K562 (cell line): ENCODE measurements around the gene TFAP2A. TPM values are rescaled to one million over a fixed set of nuclear protein-coding genes. Genes with fewer than 3 reads are reported as not detected.

ENCODE experiments used
- ATAC-seq: fragments of 200-7000 bp; cut with Tn5 transposase; 3 replicates; pipeline ENCODE4 v1.9.1; 2020; ENCODE audit warnings: moderate library complexity
- BruUV-seq: library from RNA; stranded (reverse); fragments of 400-500 nt; replicated peaks from 2 replicates; lab custom pipeline; 2021; lab: Mats Ljungman, UMichigan
- CTCF ChIA-PET: fragments of 300-600 bp; formaldehyde crosslinking; extraction: SDS; loops from one replicate; lab custom pipeline; 2021; ENCODE audit warnings: low intra/inter-chr PET ratio; lab: Yijun Ruan, JAX
- POLR2A ChIA-PET: fragments of 300-600, 350-650 bp; sonication (Branson Sonifier 250); formaldehyde crosslinking; extraction: SDS; loops from one replicate; lab custom pipeline; 2021; ENCODE audit warnings: antibody characterized with exemption, inconsistent platforms; lab: Yijun Ruan, JAX
- DNase-seq, 4 experiments: peaks; one replicate each; pipeline versions ENCODE4 v3.0.0 to v3.0.0-alpha.2; 2011 to 2018; ENCODE audit warnings: low spot score in 3 of 4, mixed read lengths in 3 of 4; ENCODE audit errors: extremely low read depth in 1 of 4
- FAIRE-seq: peaks from 2 replicates; lab custom pipeline; 2011; peaks lifted over from hg19 to GRCh38; lab: Jason Lieb, UNC
- H2AFZ ChIP-seq: 2 replicates; pipeline ENCODE4 v1.6.0; 2011; ENCODE audit warnings: low read depth, low read length, control low read depth, inconsistent platforms
- H3K27ac ChIP-seq: fragments of 200-600 bp; 3 replicates; pipeline ENCODE4 v1.8.0; 2011; ENCODE audit warnings: low read depth, mild to moderate bottlenecking, control low read depth, inconsistent platforms, low read length, moderate library complexity, mixed read lengths; ENCODE audit errors: extremely low read depth
- H3K27me3 ChIP-seq, 2 experiments: fragments of 300-600 bp in 1 of 2; 2 replicates in 1 of 2; 3 replicates in 1 of 2; pipeline versions ENCODE4 v1.6.0 to v1.8.0; 2011; ENCODE audit warnings: inconsistent platforms in 2 of 2, low read length in 2 of 2, mild to moderate bottlenecking in 1 of 2, mixed read lengths in 1 of 2, moderate library complexity in 1 of 2; ENCODE audit not compliant: control insufficient read depth in 2 of 2, insufficient read depth in 2 of 2
- H3K36me3 ChIP-seq: fragments of 300-600 bp; 3 replicates; pipeline ENCODE4 v1.8.0; 2011; ENCODE audit warnings: mild to moderate bottlenecking, low read length, inconsistent platforms; ENCODE audit not compliant: control insufficient read depth, insufficient read depth
- H3K4me1 ChIP-seq, 2 experiments: fragments of 200-600 bp in 1 of 2; replicated peaks in 1 of 2; 2 replicates in 1 of 2; 3 replicates in 1 of 2; pipeline versions ENCODE4 v1.5.1 to v1.8.0; 2011; ENCODE audit warnings: inconsistent platforms in 2 of 2, low read length in 2 of 2, mild to moderate bottlenecking in 1 of 2, mixed read lengths in 1 of 2, moderate library complexity in 1 of 2; ENCODE audit not compliant: control insufficient read depth in 2 of 2, insufficient read depth in 2 of 2
- H3K4me2 ChIP-seq: 2 replicates; pipeline ENCODE4 v1.6.1; 2011; ENCODE audit warnings: low read length, control low read depth, inconsistent platforms, mixed read lengths; ENCODE audit not compliant: insufficient read depth
- H3K4me3 ChIP-seq: fragments of 200-600 bp; sonication (generic), shearing (Covaris generic); 2 replicates; pipeline ENCODE4 v1.5.1; 2016; ENCODE audit warnings: control low read depth, inconsistent platforms
- H3K79me2 ChIP-seq: fragments of 200-600 bp; 3 replicates; pipeline ENCODE4 v1.8.0; 2011; ENCODE audit warnings: low read length, inconsistent platforms; ENCODE audit not compliant: control insufficient read depth, insufficient read depth
- H3K9ac ChIP-seq, 2 experiments: 2 replicates each; pipeline versions ENCODE4 v1.6.0 to v1.6.1; 2011; ENCODE audit warnings: low read depth in 2 of 2, low read length in 2 of 2, control low read depth in 1 of 2, inconsistent platforms in 1 of 2, mild to moderate bottlenecking in 1 of 2, mixed read lengths in 1 of 2; ENCODE audit not compliant: insufficient read depth in 1 of 2
- H3K9me1 ChIP-seq: one replicate; pipeline ENCODE4 v1.6.0; 2011; ENCODE audit warnings: inconsistent platforms, mild to moderate bottlenecking, low read length, moderate library complexity; ENCODE audit not compliant: control insufficient read depth, insufficient read depth
- H3K9me3 ChIP-seq: replicated peaks from 2 replicates; pipeline ENCODE4 v1.5.1; 2011; ENCODE audit warnings: low read depth, low read length, inconsistent platforms; ENCODE audit not compliant: control insufficient read depth, insufficient read depth
- H4K20me1 ChIP-seq: replicated peaks from 2 replicates; pipeline ENCODE4 v1.6.1; 2011; ENCODE audit warnings: low read length, inconsistent platforms, mixed read lengths; ENCODE audit not compliant: control insufficient read depth, insufficient read depth
- ARHGAP35 ChIP-seq: fragments of 450-650 bp; IDR thresholded peaks from 2 replicates; pipeline ENCODE4 v1.6.1; 2018; ENCODE audit not compliant: partially characterized antibody
- ASH1L ChIP-seq: fragments of 450-650 bp; IDR thresholded peaks from 2 replicates; pipeline ENCODE4 v1.6.1; 2018; ENCODE audit warnings: borderline replicate concordance, mild to moderate bottlenecking, low read depth; ENCODE audit not compliant: partially characterized antibody
- ATF6 ChIP-seq: sonication (generic); formaldehyde crosslinking; IDR thresholded peaks from 2 replicates; pipeline ENCODE4 v1.4.0; 2020; ENCODE audit warnings: mild to moderate bottlenecking, missing genetic modification reagents
- BDP1 ChIP-seq: IDR thresholded peaks from 3 replicates; pipeline ENCODE4 v1.6.1; 2011; ENCODE audit not compliant: insufficient read length, insufficient read depth
- CBX1 ChIP-seq: sonication (generic); IDR thresholded peaks from 2 replicates; pipeline ENCODE4 v1.6.1; 2016; ENCODE audit warnings: antibody characterized with exemption, low read depth, mild to moderate bottlenecking
- DNMT1 ChIP-seq: fragments of 450-650 bp; IDR thresholded peaks from 2 replicates; pipeline ENCODE4 v1.6.1; 2016; ENCODE audit warnings: antibody characterized with exemption, mild to moderate bottlenecking
- GTF2E2 ChIP-seq: fragments of 200-800 bp; sonication (Bioruptor generic); IDR thresholded peaks from 2 replicates; pipeline ENCODE4 v1.6.1; 2016; ENCODE audit warnings: missing genetic modification characterization, missing compliant biosample characterization
- NRF1 ChIP-seq, 2 experiments: fragments of 450-650 bp; IDR thresholded peaks in 1 of 2; conservative IDR thresholded peaks in 1 of 2; 2 replicates each; pipeline ENCODE4 v1.6.1; 2014; ENCODE audit warnings: mild to moderate bottlenecking in 2 of 2
- PBX2 ChIP-seq, 2 experiments: IDR thresholded peaks in 1 of 2; conservative IDR thresholded peaks in 1 of 2; 2 replicates each; pipeline ENCODE4 v1.6.1; 2016; ENCODE audit warnings: low read depth in 2 of 2, mild to moderate bottlenecking in 1 of 2, missing compliant biosample characterization in 1 of 2, missing genetic modification characterization in 1 of 2, moderate library complexity in 1 of 2
- SETDB1 ChIP-seq: IDR thresholded peaks from one replicate; pipeline ENCODE4 v1.6.1; 2012; ENCODE audit warnings: low read length, control low read depth, inconsistent platforms
- SIRT6 ChIP-seq: IDR thresholded peaks from one replicate; pipeline ENCODE4 v1.6.1; 2012; ENCODE audit warnings: low read depth, mild to moderate bottlenecking, control low read depth, inconsistent platforms, low read length, moderate library complexity
- SMARCA5 ChIP-seq: fragments of 450-650 bp; IDR thresholded peaks from 2 replicates; pipeline ENCODE4 v1.6.1; 2016
- ZFP1 ChIP-seq: fragments of 450-650 bp; formaldehyde crosslinking; IDR thresholded peaks from 2 replicates; pipeline ENCODE4 v1.4.0; 2020; ENCODE audit warnings: mild to moderate bottlenecking, mixed read lengths
- ZKSCAN1 ChIP-seq: fragments of 150-350 bp; IDR thresholded peaks from 2 replicates; pipeline ENCODE4 v1.6.1; 2016; ENCODE audit warnings: low read depth, low read length
- ZNF133 ChIP-seq: fragments of 250-450 bp; sonication (Bioruptor Pico); IDR thresholded peaks from 2 replicates; pipeline ENCODE4 v1.4.0; 2020; ENCODE audit warnings: mild to moderate bottlenecking
- ZNF23 ChIP-seq: fragments of 250-450 bp; sonication (Bioruptor Pico); IDR thresholded peaks from 2 replicates; pipeline ENCODE4 v1.4.0; 2020; ENCODE audit warnings: mild to moderate bottlenecking
- ZNF277 ChIP-seq: fragments of 250-450 bp; sonication (Bioruptor Pico); IDR thresholded peaks from 2 replicates; pipeline ENCODE4 v1.8.0; 2022; ENCODE audit warnings: inconsistent platforms, mild to moderate bottlenecking, moderate library complexity, borderline replicate concordance
- ZNF655 ChIP-seq: fragments of 250-450 bp; sonication (Bioruptor Pico); IDR thresholded peaks from 2 replicates; pipeline ENCODE4 v1.5.0; 2021
- WGBS: fragments of 100-300 bp; shearing (Covaris generic); methylation state at CpG from one replicate; pipeline ENCODE4 v1.1.6; 2016; ENCODE audit warnings: low coverage, mixed read lengths; ENCODE audit not compliant: insufficient coverage; ENCODE audit errors: missing lambda C conversion rate; 5-methylcytosine and 5-hydroxymethylcytosine counted together
- in situ Hi-C: fragments of 300-500 bp; cut with MboI; formaldehyde crosslinking; loops from 4 replicates; pipeline ENCODE4 v1.15.0; 2018; ENCODE audit warnings: inconsistent platforms, mixed read lengths
- intact Hi-C: fragments of 100-400 bp; cut with micrococcal nuclease; formaldehyde crosslinking; loops from 2 replicates; pipeline ENCODE4 v1.14.2; 2022
- polyA plus RNA-seq, 8 experiments: library from polyadenylated mRNA; depleted of rRNA in 4 of 8; stranded (reverse) in 5 of 8; unstranded in 3 of 8; fragments of >200 nt; fragmentation: Nextera tagmentation in 2 of 8; fragmentation: Illumina TruSeq in 1 of 8; extraction: Ambion mirVana in 2 of 8; extraction: Trizol in 1 of 8; gene quantifications; 2 replicates each; pipeline versions ENCODE4 v1.2.1 to v1.2.3, GENCODE V29; 2011 to 2014; ENCODE audit warnings: inconsistent platforms in 1 of 8, missing spikeins in 1 of 8
- total RNA-seq, 7 experiments: library from RNA; depleted of rRNA in 6 of 7; stranded (reverse); fragments of >200 nt in 6 of 7; fragmentation: Illumina TruSeq in 2 of 7; extraction: Trizol in 2 of 7; gene quantifications; 2 replicates each; pipeline versions ENCODE4 v1.2.1 to v1.2.3, GENCODE V29; 2011 to 2021; ENCODE audit warnings: low replicate concordance in 1 of 7

TFAP2A gene
- total and polyA plus RNA-seq, 9 of the 15 experiments (the other 6 are each of a cell fraction or from before 2014, with no cell fraction given) = 0.14 to 0.53 (median 0.19) TPM; not detected in 1

- Histone ChIP-seq H3K9ac (no peak overlapping the region), H3K4me2 (no peak overlapping the region), H3K79me2 (no peaks in the 10 kb centered on the region), H3K36me3 (no peaks in the 10 kb centered on the region), H3K4me3 (no peak overlapping the region), H3K27me3 (no peaks in the 10 kb centered on the region), H3K4me1 (no peaks in the 10 kb centered on the region; a peak in 1 of 5 replicates), H4K20me1 (no peaks in the 10 kb centered on the region), H3K9me1 (no peaks in the 10 kb centered on the region), H3K9me3 (no peaks in the 10 kb centered on the region), H3K27ac (no peak overlapping the region), H2AFZ (no peak overlapping the region)
- DNase-seq (no peak), ATAC-seq (no peak), FAIRE-seq (no peak)
- ChIA-PET CTCF (no interaction called here), POLR2A (no interaction called here)
- intact Hi-C loops = no loop called here
- in situ Hi-C loops = no loop called here
- no TSS peak for BruUV-seq
- WGBS = 69% methylated on average over 10 of the region's 10 CpGs
- TF ChIP-seq ARHGAP35 (no peak), ZNF133 (no peak), SMARCA5 (no peak), BDP1 (no peak), DNMT1 (no peak), ZFP1 (no peak), GTF2E2 (tag) (no peak), SETDB1 (no peak), ZKSCAN1 (no peak), NRF1 (conservative IDR thresholded peaks at IDR 0.05 in 1 of 2, IDR thresholded peaks at IDR 0.05 in 1 of 2) (no peak), SIRT6 (no peak), ZNF23 (CRISPR knock-in tag) (no peak), PBX2 (CRISPR knock-in tag; IDR thresholded peaks at IDR 0.05; ENCODE audit: low read depth) (no peak), PBX2 (tag; conservative IDR thresholded peaks at IDR 0.05; ENCODE audit: low read depth) (no peak), ZNF655 (no peak), ATF6 (no peak), ASH1L (no peak), ZNF277 (no peak), CBX1 (no peak)
Observed at GRCh38 chr6:10391799-10392198, 23.1 kb downstream of the TFAP2A start.
